H9 (cell line): ENCODE data around the gene GPR84. TPM values are rescaled to one million over a fixed set of nuclear protein-coding genes. Genes with fewer than 3 reads are reported as not detected.

Experiments used
- DNase-seq: peaks from one replicate; pipeline ENCODE4 v3.0.0-alpha.2; 2017
- H2AFZ ChIP-seq: one replicate; pipeline ENCODE4 v1.6.1; 2013; ENCODE audit warnings: mild to moderate bottlenecking, low read length, control low read depth, moderate library complexity
- H2AK5ac ChIP-seq: 2 replicates; pipeline ENCODE4 v1.6.1; 2013; ENCODE audit warnings: low read length, control low read depth, mixed read lengths; ENCODE audit not compliant: insufficient read length
- H2BK120ac ChIP-seq: one replicate; pipeline ENCODE4 v1.6.1; 2013; ENCODE audit warnings: low read depth, mild to moderate bottlenecking, low read length, control low read depth, inconsistent platforms; ENCODE audit not compliant: poor library complexity, severe bottlenecking
- H2BK12ac ChIP-seq: 2 replicates; pipeline ENCODE4 v1.6.1; 2013; ENCODE audit warnings: low read length, control low read depth, mixed read lengths, low read depth; ENCODE audit not compliant: insufficient read length
- H2BK15ac ChIP-seq: 2 replicates; pipeline ENCODE4 v1.6.1; 2013; ENCODE audit warnings: low read depth, low read length, control low read depth
- H2BK20ac ChIP-seq: one replicate; pipeline ENCODE4 v1.6.1; 2013; ENCODE audit warnings: low read depth, mild to moderate bottlenecking, low read length, control low read depth, inconsistent platforms; ENCODE audit not compliant: poor library complexity, severe bottlenecking
- H2BK5ac ChIP-seq: 2 replicates; pipeline ENCODE4 v1.6.1; 2013; ENCODE audit warnings: low read length, control low read depth, mixed read lengths; ENCODE audit not compliant: insufficient read length
- H3K14ac ChIP-seq: 2 replicates; pipeline ENCODE4 v1.6.1; 2013; ENCODE audit warnings: low read length, control low read depth; ENCODE audit not compliant: insufficient read depth
- H3K18ac ChIP-seq: 2 replicates; pipeline ENCODE4 v1.6.1; 2013; ENCODE audit warnings: low read depth, mild to moderate bottlenecking, mixed read lengths, low read length, control low read depth; ENCODE audit not compliant: insufficient read length
- H3K23ac ChIP-seq: 2 replicates; pipeline ENCODE4 v1.6.1; 2013; ENCODE audit warnings: low read length, control low read depth, mixed read lengths, low read depth; ENCODE audit not compliant: insufficient read length
- H3K23me2 ChIP-seq: 2 replicates; pipeline ENCODE4 v1.6.1; 2013; ENCODE audit warnings: low read depth, mild to moderate bottlenecking, mixed read lengths, low read length, control low read depth; ENCODE audit not compliant: insufficient read length, poor library complexity, severe bottlenecking
- H3K27ac ChIP-seq: 2 replicates; pipeline ENCODE4 v1.5.1; 2013; ENCODE audit warnings: low read length, control low read depth, mixed read lengths, low read depth; ENCODE audit not compliant: insufficient read length
- H3K27me3 ChIP-seq: 2 replicates; pipeline ENCODE4 v1.6.1; 2013; ENCODE audit warnings: low read length, control low read depth, inconsistent platforms; ENCODE audit not compliant: insufficient read depth
- H3K4ac ChIP-seq: 2 replicates; pipeline ENCODE4 v1.6.1; 2013; ENCODE audit warnings: low read depth, mild to moderate bottlenecking, control low read depth, inconsistent platforms, low read length, moderate library complexity
- H3K4me1 ChIP-seq: 2 replicates; pipeline ENCODE4 v1.6.1; 2013; ENCODE audit warnings: low read length, control low read depth, inconsistent platforms; ENCODE audit not compliant: insufficient read depth
- H3K4me2 ChIP-seq: 2 replicates; pipeline ENCODE4 v1.6.1; 2013; ENCODE audit warnings: low read length, control low read depth, mixed read lengths; ENCODE audit not compliant: insufficient read length, insufficient read depth
- H3K56ac ChIP-seq: 2 replicates; pipeline ENCODE4 v1.6.1; 2013; ENCODE audit warnings: low read depth, mild to moderate bottlenecking, mixed read lengths, low read length, control low read depth; ENCODE audit not compliant: insufficient read length
- H3K79me1 ChIP-seq: 2 replicates; pipeline ENCODE4 v1.6.1; 2013; ENCODE audit warnings: low read depth, mild to moderate bottlenecking, moderate library complexity, low read length, control low read depth, inconsistent platforms; ENCODE audit not compliant: insufficient read depth, poor library complexity, severe bottlenecking
- H3K79me2 ChIP-seq: 2 replicates; pipeline ENCODE4 v1.6.1; 2013; ENCODE audit warnings: low read length, control low read depth, inconsistent platforms; ENCODE audit not compliant: insufficient read depth
- H3K9ac ChIP-seq: 2 replicates; pipeline ENCODE4 v1.6.1; 2013; ENCODE audit warnings: low read length, control low read depth, mixed read lengths; ENCODE audit not compliant: insufficient read length; ENCODE audit errors: extremely low read depth
- H3K9me3 ChIP-seq: one replicate; pipeline ENCODE4 v1.6.1; 2013; ENCODE audit warnings: low read depth, low read length, inconsistent platforms; ENCODE audit not compliant: control insufficient read depth
- H3T11ph ChIP-seq: one replicate; pipeline ENCODE4 v1.6.1; 2013; ENCODE audit warnings: mild to moderate bottlenecking, low read length, control low read depth, inconsistent platforms
- H4K20me1 ChIP-seq: one replicate; pipeline ENCODE4 v1.6.1; 2013; ENCODE audit not compliant: control insufficient read depth, insufficient read length, insufficient read depth
- H4K5ac ChIP-seq: 2 replicates; pipeline ENCODE4 v1.6.1; 2013; ENCODE audit warnings: low read depth, mild to moderate bottlenecking, mixed read lengths, low read length, control low read depth; ENCODE audit not compliant: insufficient read length
- H4K8ac ChIP-seq: replicated peaks from 2 replicates; pipeline ENCODE4 v1.6.1; 2013; ENCODE audit warnings: low read length, control low read depth, mixed read lengths, low read depth; ENCODE audit not compliant: insufficient read length
- H4K91ac ChIP-seq: 2 replicates; pipeline ENCODE4 v1.6.1; 2013; ENCODE audit warnings: low read depth, mild to moderate bottlenecking, moderate library complexity, mixed read lengths, low read length, control low read depth; ENCODE audit not compliant: insufficient read length
- H3K27ac Mint-ChIP-seq, 3 experiments: 2 replicates in 2 of 3; 3 replicates in 1 of 3; pipeline ENCODE4 v1.8.0; 2020 to 2021; ENCODE audit warnings: mixed read lengths in 3 of 3, mild to moderate bottlenecking in 1 of 3, moderate library complexity in 1 of 3
- H3K27me3 Mint-ChIP-seq: 2 replicates; pipeline ENCODE4 v1.8.0; 2021; ENCODE audit warnings: low read depth, mild to moderate bottlenecking, moderate library complexity, mixed read lengths
- H3K36me3 Mint-ChIP-seq, 3 experiments: 2 replicates in 2 of 3; 3 replicates in 1 of 3; pipeline ENCODE4 v1.8.0; 2020 to 2021; ENCODE audit warnings: low read depth in 3 of 3, mixed read lengths in 3 of 3; ENCODE audit not compliant: insufficient read depth in 1 of 3
- H3K4me1 Mint-ChIP-seq, 2 experiments: 2 replicates each; pipeline ENCODE4 v1.8.0; 2020; ENCODE audit warnings: mixed read lengths in 2 of 2
- H3K4me3 Mint-ChIP-seq, 2 experiments: 2 replicates in 1 of 2; 3 replicates in 1 of 2; pipeline ENCODE4 v1.8.0; 2020 to 2021; ENCODE audit warnings: mild to moderate bottlenecking in 2 of 2, mixed read lengths in 2 of 2, moderate library complexity in 1 of 2
- H3K9me3 Mint-ChIP-seq, 2 experiments: 2 replicates in 1 of 2; 3 replicates in 1 of 2; pipeline ENCODE4 v1.8.0; 2020; ENCODE audit warnings: mild to moderate bottlenecking in 2 of 2, mixed read lengths in 2 of 2, moderate library complexity in 1 of 2
- WGBS: extraction: QIAGEN DNeasy Blood & Tissue Kit; methylation state at CpG from one replicate; pipeline ENCODE4 v1.1.7; 2013; ENCODE audit warnings: missing lambda C conversion rate, low lambda C conversion rate, mixed read lengths; ENCODE audit not compliant: insufficient read length; ENCODE audit errors: extremely low coverage; 5-methylcytosine and 5-hydroxymethylcytosine counted together
- total RNA-seq: library from RNA; stranded (reverse); gene quantifications from 2 replicates; pipeline ENCODE4 v1.2.1, GENCODE V29; 2021
- TF ChIP-seq, protein P1 (sequence below): fragments of 200-600 bp; sonication (generic); conservative IDR thresholded peaks from 3 replicates; pipeline ENCODE4 v1.8.0; 2021; ENCODE audit warnings: antibody characterized with exemption, mild to moderate bottlenecking

Gene GPR84
- total RNA-seq, 1 experiment from 2014 or later, result not detected

- H2AK5ac ChIP-seq, result no peak overlapping the region
- Mint-ChIP-seq H3K27me3 (peaks cover 2% of the 10 kb centered on the region), H3K36me3 (peaks cover 2 to 14% (median 7%) of the 10 kb centered on the region in 3 experiments; a peak in 6 of 7 replicates), H3K4me3 (peak overlapping the region in 1 of 2 experiments; percentile 3; a peak in 2 of 5 replicates), H3K9me3 (no peaks in the 10 kb centered on the region), H3K4me1 (peaks cover 64 to 68% of the 10 kb centered on the region in 2 experiments), H3K27ac (peak overlapping the region in 2 of 3 experiments; percentile 76 to 85; a peak in 3 of 7 replicates)
- H3K4ac ChIP-seq, result no peak overlapping the region
- no peak overlapping the region for H3K4me2 ChIP-seq
- H3K27ac ChIP-seq, result no peak overlapping the region
- no peak for DNase-seq
- H3K9me3 ChIP-seq, result no peaks in the 10 kb centered on the region
- H3T11ph ChIP-seq, result no peak overlapping the region
- no peak overlapping the region for H2BK20ac ChIP-seq
- no peak overlapping the region for H4K91ac ChIP-seq
- H3K18ac ChIP-seq, result no peak overlapping the region
- no peak overlapping the region for H4K8ac ChIP-seq
- H2BK15ac ChIP-seq, result no peak overlapping the region
- no CpG with 5 or more reads among the region's 3 CpGs for WGBS
- no peak overlapping the region for H2BK120ac ChIP-seq
- no peaks in the 10 kb centered on the region for H4K20me1 ChIP-seq
- no peak overlapping the region for H2AFZ ChIP-seq
- no peak overlapping the region for H4K5ac ChIP-seq
- H2BK5ac ChIP-seq, result no peak overlapping the region
- no peak overlapping the region for H3K14ac ChIP-seq
- H3K27me3 ChIP-seq, result no peaks in the 10 kb centered on the region
- peaks cover 31% of the 10 kb centered on the region for H3K4me1 ChIP-seq
- H3K23ac ChIP-seq, result no peak overlapping the region
- H3K9ac ChIP-seq, result no peak overlapping the region
- no peaks in the 10 kb centered on the region; the same call in 1 of the 2 replicates for H3K79me2 ChIP-seq
- TF ChIP-seq, protein P1, sequence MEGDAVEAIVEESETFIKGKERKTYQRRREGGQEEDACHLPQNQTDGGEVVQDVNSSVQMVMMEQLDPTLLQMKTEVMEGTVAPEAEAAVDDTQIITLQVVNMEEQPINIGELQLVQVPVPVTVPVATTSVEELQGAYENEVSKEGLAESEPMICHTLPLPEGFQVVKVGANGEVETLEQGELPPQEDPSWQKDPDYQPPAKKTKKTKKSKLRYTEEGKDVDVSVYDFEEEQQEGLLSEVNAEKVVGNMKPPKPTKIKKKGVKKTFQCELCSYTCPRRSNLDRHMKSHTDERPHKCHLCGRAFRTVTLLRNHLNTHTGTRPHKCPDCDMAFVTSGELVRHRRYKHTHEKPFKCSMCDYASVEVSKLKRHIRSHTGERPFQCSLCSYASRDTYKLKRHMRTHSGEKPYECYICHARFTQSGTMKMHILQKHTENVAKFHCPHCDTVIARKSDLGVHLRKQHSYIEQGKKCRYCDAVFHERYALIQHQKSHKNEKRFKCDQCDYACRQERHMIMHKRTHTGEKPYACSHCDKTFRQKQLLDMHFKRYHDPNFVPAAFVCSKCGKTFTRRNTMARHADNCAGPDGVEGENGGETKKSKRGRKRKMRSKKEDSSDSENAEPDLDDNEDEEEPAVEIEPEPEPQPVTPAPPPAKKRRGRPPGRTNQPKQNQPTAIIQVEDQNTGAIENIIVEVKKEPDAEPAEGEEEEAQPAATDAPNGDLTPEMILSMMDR, result no peak
- H2BK12ac ChIP-seq, result no peak overlapping the region
- no peaks in the 10 kb centered on the region for H3K79me1 ChIP-seq
- no peak overlapping the region for H3K56ac ChIP-seq
- peaks cover 23% of the 10 kb centered on the region for H3K23me2 ChIP-seq
Measured at GRCh38 chr12:54386403-54387113, 22.3 kb upstream of the GPR84 start.
